ENCODE measurements around the gene LYPD3.
A peak's percentile ranks its signal among the peaks of the same experiment; 100 is the strongest.
"Not testable (repeated sequence)": the region's sequence is repeated elsewhere in the genome, so short reads cannot be mapped to it uniquely, and the experiment has no call there.

LYPD3 gene

DNA sequence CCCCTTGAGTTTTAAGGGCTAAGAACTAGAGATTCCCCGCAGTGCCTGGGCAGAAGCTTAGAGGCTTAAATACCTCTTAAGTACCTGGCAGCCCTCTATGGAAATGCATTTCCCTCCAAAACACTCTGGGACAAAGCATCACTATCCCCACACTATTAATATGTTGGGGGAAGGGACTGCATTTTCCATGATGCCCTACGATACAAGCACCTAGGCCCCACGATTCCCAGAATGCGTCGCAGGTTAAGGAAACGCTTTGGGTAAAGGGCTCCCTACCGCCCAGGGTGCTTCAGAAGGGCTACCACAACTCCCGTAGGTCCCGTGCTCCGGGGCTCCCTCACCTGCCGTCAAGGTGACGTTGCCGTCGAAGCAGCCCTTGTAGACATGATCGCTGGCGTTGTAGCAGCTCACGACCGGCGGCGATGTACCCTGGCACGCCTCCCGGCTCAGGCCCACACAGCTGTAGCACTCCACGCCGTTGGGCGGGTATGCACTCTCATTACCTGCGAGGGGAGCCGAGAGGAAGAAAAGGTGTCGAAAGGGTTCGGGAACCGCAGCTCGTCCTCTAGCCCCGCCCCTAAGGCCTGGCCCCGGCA, 2.5 kb downstream of the LYPD3 start:
- DNase-seq (ENCODE audit: low read depth in 3 of 3, low spot score in 1 of 3), result no peak

DNA sequence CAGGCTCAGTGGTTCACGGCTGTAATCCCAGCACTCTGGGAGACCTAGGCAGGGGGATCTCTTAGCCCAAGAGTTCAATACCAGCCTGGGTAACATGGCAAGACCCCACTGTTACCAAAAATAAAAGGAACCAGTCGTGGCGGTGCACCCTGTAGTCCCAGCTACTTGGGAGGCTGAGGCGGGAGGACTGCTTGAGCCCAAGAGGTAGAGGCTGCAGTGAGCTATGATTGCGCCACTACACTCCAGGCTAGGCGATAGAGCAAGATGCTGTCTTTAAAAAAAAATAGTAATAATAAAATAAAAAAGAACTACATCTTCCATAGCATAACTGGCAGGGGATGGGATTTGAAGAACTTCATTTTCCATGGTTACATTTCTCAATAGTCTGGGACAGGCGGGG, 3.0 kb downstream of the LYPD3 start:
- no peak for DNase-seq (ENCODE audit: low read depth in 3 of 3, low spot score in 1 of 3)

DNA sequence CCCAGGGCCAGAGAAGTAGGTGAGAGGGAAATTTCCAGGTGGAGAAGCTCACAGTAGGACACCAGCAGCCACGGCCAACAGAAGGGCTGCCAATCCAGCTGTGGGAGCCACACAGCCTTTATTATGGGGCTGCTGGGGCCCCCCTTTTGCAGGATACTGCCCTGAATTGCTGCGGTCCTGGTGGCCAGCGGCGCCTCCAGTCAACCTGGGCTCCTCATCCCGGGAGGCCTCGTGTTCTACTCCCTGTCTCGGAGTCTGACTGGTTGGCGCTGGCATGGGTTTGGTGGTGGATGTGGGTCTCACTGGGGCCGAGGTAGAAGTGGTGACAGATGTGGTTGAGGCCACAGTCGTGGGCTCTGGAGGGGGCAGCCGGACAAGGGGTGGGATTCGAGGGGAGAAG, 4.1 kb downstream of the LYPD3 start:
- DNase-seq (ENCODE audit: low read depth in 3 of 3, low spot score in 1 of 3), result no peak

GRCh38 chr19:43460362-43461016, 4.9 kb downstream of the LYPD3 start:
- DNase-seq (ENCODE audit: low read depth in 3 of 3, low spot score in 1 of 3), result no peak

- DNase-seq (ENCODE audit: low read depth in 3 of 3, low spot score in 1 of 3), result no peak
These were observed 7.6 kb downstream of the LYPD3 start for GRCh38 chr19:43457809-43458208.

DNA sequence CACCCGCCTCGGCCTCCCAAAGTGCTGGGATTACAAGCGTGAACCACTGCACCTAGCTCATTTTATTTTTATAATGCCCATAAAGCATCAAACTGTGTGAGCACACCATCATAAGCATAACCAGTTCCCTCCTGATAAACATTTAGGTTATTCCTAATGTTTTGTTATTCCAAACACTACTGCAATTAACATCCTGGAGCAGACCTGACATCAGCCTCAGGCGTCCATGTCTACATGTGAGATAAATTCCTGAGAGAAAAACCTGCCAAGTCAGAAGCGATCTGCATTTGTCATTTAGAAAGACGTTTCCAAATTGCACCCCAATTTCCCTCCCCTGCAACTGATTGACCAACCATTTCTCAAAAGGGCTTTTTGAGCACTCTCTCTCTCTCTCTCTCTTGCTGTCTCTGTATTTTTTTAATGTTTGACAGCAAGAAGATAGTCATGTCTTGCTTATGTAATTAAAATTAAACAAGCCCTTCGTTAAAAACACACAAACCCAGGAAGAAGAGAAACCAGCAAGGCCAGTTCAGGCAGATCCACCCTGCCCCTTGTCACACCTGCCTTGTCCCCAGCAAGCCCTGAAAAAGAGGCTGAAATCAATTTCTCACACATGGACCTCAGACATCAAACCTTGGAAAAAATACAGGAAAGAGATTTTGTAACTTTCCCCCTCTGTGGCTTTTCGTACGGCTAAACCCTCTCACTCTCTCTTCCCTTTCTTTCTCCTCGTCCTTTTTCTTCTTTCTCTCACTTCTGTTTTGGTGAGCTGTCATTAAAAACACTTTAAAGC, 9.9 kb downstream of the LYPD3 start:
- DNase-seq (ENCODE audit: low read depth in 3 of 3, low spot score in 1 of 3), result no peak

GRCh38 chr19:43454031-43454430, 11.4 kb downstream of the LYPD3 start:
- no peak for DNase-seq (ENCODE audit: low read depth in 3 of 3, low spot score in 1 of 3)

DNA sequence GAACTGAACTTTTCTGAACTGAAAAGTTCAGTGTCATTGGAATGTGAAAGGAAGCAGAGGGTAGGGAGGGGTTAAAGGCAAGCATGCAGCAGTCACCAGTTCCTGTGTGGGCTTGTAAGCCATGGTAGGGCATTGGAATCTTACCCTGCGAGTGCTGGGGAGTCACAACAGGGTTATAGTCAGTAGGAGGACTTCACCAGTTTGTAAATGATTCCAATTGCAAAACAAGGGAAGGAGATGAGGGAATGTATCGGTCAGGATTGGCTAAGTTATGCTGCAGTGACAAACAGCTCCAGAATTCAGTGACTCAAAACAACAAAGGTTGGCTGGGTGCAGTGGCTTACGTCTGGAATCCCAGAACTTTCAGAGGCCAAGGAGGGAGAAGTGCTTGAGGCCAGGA, 12.8 kb downstream of the LYPD3 start:
- DNase-seq (ENCODE audit: low read depth in 3 of 3, low spot score in 1 of 3), result no peak

- DNase-seq (ENCODE audit: low read depth in 3 of 3, low spot score in 1 of 3), result no peak
These were observed 14.8 kb downstream of the LYPD3 start for GRCh38 chr19:43450545-43450997.

- no peak for DNase-seq (ENCODE audit: low read depth in 3 of 3, low spot score in 1 of 3)
These were observed 17.8 kb downstream of the LYPD3 start for GRCh38 chr19:43447655-43448054.

DNA sequence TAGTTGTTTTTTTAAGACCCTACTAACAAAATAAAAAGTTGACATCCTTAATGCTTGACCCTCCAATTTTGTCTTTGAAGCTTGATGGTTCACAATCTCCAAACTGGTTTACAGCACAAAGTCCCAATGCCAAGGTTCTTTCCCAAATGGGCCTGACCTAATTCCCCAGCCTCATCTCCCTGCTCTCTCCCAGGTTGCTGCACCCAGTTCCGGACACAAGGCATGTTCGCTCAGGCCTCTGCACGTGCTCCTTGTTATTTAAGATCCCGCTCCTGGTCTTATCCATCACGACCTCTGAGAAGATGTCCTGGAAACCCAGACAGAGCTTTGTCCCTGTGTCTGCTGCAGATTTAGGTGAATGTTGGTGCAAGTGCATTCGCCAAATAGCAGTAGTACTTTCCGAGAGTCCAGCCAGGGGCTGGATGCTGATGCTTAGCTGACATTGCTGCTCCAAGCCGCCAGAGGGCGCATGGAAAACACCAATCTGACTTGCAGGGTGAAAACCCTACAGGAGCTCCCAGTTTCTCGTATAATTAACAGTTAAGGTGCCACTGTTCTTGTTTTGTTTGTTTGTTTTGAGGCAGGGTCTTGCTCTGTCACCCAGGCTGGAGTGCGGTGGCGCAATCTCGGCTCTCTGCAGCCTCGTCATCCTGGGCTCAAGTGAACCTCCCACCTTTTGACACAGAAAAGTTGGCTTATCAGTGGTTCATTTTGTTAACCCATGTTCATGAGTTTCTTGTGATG, 18.5 kb downstream of the LYPD3 start:
- peak; percentile 55 to 68 (median 64) for DNase-seq (ENCODE audit: low read depth in 3 of 3, low spot score in 1 of 3)

- no peak for DNase-seq (ENCODE audit: low read depth in 3 of 3, low spot score in 1 of 3)
These were observed 20.0 kb downstream of the LYPD3 start for GRCh38 chr19:43445426-43445825.

- DNase-seq (ENCODE audit: low read depth in 3 of 3, low spot score in 1 of 3), result no peak
These were observed 20.7 kb downstream of the LYPD3 start for GRCh38 chr19:43444531-43445287.

- not testable (repeated sequence) for DNase-seq (ENCODE audit: low read depth in 3 of 3, low spot score in 1 of 3)
These were observed 21.3 kb downstream of the LYPD3 start for GRCh38 chr19:43444091-43444490.

DNA sequence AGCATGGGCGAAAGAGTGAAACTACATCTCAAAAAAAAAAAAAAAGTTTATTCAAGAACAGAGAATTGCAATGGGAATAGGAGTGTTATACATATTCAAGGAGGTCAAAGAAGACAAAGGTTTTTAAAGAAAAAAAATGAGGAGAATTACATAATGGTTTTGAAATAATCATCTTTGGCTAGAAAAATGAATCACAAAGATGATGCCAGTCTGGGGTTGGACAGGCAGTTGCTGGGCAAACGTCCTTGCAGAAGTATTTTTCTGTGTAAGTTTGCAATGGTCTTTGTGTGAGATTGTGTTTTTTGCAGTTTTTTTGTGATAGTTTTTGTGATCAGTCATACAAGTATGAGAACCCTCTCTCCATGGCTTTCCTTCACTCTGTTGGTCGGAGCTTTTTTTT, 23.7 kb downstream of the LYPD3 start:
- no peak for DNase-seq (ENCODE audit: low read depth in 3 of 3, low spot score in 1 of 3)

DNA sequence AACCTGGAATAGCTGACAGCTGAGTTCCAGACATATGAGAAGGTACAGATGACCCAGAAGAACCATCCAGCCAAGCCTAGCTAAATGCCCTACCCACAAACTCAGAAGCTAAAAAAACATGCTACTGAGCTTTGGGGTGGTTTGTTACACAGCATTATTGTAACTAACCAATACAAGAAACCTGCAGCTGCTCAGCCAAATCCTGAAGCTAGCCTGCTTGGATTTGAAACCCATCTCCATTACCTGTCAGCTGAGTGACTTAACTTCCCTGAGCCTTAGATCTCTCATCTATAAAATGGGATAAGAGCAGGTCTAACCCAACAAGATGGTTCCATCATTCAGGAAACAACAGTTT, 25.7 kb downstream of the LYPD3 start:
- no peak for DNase-seq (ENCODE audit: low read depth in 3 of 3, low spot score in 1 of 3)

- peak in 1 of 3 donors; percentile 32 for DNase-seq (ENCODE audit: low read depth in 3 of 3, low spot score in 1 of 3)
These were observed 26.2 kb downstream of the LYPD3 start for GRCh38 chr19:43439032-43439708.

GRCh38 chr19:43438291-43439031, 26.9 kb downstream of the LYPD3 start:
- DNase-seq (ENCODE audit: low read depth in 3 of 3, low spot score in 1 of 3), result no peak

DNA sequence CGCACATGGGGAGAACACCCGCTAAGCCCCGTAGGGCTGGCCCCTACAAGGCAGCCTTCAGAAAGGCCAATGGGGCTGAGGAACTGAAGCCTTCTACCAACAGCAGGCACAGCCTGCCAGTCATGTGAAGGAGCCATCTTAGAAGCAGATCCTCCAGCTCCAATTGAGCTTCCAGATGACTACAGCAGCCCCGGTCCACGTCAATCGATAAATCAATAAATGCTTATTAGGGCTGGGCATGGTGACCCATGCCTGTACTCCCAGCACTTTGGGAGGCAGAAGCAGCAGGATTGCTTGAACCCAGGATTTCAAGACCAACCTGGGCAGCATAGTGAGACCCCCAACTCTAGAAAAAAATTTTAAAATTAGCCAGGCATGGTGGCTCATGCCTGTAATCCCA, 27.7 kb downstream of the LYPD3 start:
- DNase-seq (ENCODE audit: low read depth in 3 of 3, low spot score in 1 of 3), result no peak

DNA sequence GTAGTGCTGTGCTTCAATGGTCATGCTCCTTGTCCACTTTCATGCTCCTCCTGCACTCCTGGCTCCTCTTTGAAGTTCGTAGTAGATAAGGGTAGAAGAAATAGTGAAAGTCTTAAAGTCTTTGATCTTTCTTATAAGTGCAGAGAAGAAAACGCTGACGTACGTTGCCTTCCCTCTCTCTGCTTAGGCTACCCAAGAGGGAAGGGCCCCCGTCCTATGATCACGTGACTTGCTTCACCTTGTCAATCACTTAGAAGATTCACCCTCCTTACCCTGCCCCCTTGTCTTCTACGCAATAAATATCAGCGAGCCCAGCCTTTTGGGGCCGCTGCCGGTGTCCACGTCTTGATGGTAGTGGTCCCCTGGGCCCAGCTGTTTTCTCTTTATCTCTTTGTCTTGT, 28.1 kb downstream of the LYPD3 start:
- DNase-seq (ENCODE audit: low read depth in 3 of 3, low spot score in 1 of 3), result not testable (repeated sequence)

All from stimulated activated CD4-positive, alpha-beta T cell treated with anti-CD3 and anti-CD28 coated beads, TNF-alpha, amount 100 ng/mL, for 1 hour (primary cell).